Dermis blood vessel endothelial cell (primary cell): ENCODE measurements around the gene RANBP10. TPM values are rescaled to one million over a fixed set of nuclear protein-coding genes. Genes with fewer than 3 reads are reported as not detected.

Experiments
- DNase-seq: peaks from one replicate; pipeline ENCODE4 v3.0.0; 2010
- total RNA-seq: library from RNA; depleted of rRNA; stranded (reverse); fragments of >200 nt; gene quantifications from 2 replicates; pipeline ENCODE4 v1.2.3, GENCODE V29; 2014

RANBP10 gene
- total RNA-seq, 1 donor from 2014 or later: 8.2 TPM

- DNase-seq: peak; percentile 92
Measured at GRCh38 chr16:67673712-67674580, 132.4 kb downstream of the RANBP10 start.

Other genes with a start within 250 kb of the RANBP10 start
- gene CTCF, start 244.0 kb downstream of the RANBP10 start, total RNA-seq: 30.3 and 36.3 TPM in 2 replicates
- gene CARMIL2, start 161.4 kb downstream of the RANBP10 start, total RNA-seq: 0.56 and 0.85 TPM in 2 replicates
- 14.5 and 17.8 TPM in 2 replicates for gene ACD, start 146.3 kb downstream of the RANBP10 start, total RNA-seq
- gene PARD6A, start 145.6 kb downstream of the RANBP10 start, total RNA-seq: 6.3 and 7.0 TPM in 2 replicates
- 18.1 and 20.1 TPM in 2 replicates for gene ENKD1, start 139.8 kb downstream of the RANBP10 start, total RNA-seq
- 3.7 and 3.9 TPM in 2 replicates for gene C16orf86, start 139.7 kb downstream of the RANBP10 start, total RNA-seq
- 69.8 and 88.1 TPM in 2 replicates for gene GFOD2, start 87.2 kb downstream of the RANBP10 start, total RNA-seq
- gene TSNAXIP1, start 329 bp upstream of the RANBP10 start, total RNA-seq: 0.47 and 0.85 TPM in 2 replicates
- gene THAP11, start 35.8 kb upstream of the RANBP10 start, total RNA-seq: 62.3 and 64.0 TPM in 2 replicates
- gene NUTF2, start 40.4 kb upstream of the RANBP10 start, total RNA-seq: 176 and 260 TPM in 2 replicates
- gene CENPT, start 41.1 kb upstream of the RANBP10 start, total RNA-seq: 21.7 and 30.0 TPM in 2 replicates
- gene EDC4, start 66.5 kb upstream of the RANBP10 start, total RNA-seq: 58.2 and 85.1 TPM in 2 replicates
- gene NRN1L, start 78.3 kb upstream of the RANBP10 start, total RNA-seq: 0.14 and 0.51 TPM in 2 replicates
- gene PSKH1, start 86.7 kb upstream of the RANBP10 start, total RNA-seq: 24.7 and 30.8 TPM in 2 replicates
- gene CTRL, start 125.3 kb upstream of the RANBP10 start, total RNA-seq: 0.17 and 0.88 TPM in 2 replicates
- gene PSMB10, start 130.3 kb upstream of the RANBP10 start, total RNA-seq: 46.8 and 95.8 TPM in 2 replicates
- 3.3 and 6.5 TPM in 2 replicates for gene LCAT, start 137.6 kb upstream of the RANBP10 start, total RNA-seq
- 68.9 and 94.1 TPM in 2 replicates for gene SLC12A4, start 162.1 kb upstream of the RANBP10 start, total RNA-seq
- gene DPEP3, start 173.9 kb upstream of the RANBP10 start, total RNA-seq: not detected in 2 replicates
- gene DPEP2, start 192.9 kb upstream of the RANBP10 start, total RNA-seq: 2.9 and 3.7 TPM in 2 replicates
- not detected in 2 replicates for gene DPEP2NB, start 209.4 kb upstream of the RANBP10 start, total RNA-seq
- gene DDX28, start 216.7 kb upstream of the RANBP10 start, total RNA-seq: 15.1 and 19.5 TPM in 2 replicates
- 26.4 and 34.9 TPM in 2 replicates for gene DUS2, start 216.7 kb upstream of the RANBP10 start, total RNA-seq